GM21423 (cell line): ENCODE measurements around the gene STK24.

Experiments used
- ATAC-seq: cut with Tn5 transposase; IDR thresholded peaks from one replicate; pipeline ENCODE4 v1.9.1; 2021; ENCODE audit warnings: mild to moderate bottlenecking, moderate library complexity; ENCODE audit not compliant: unreplicated experiment

The STK24 gene

DNA sequence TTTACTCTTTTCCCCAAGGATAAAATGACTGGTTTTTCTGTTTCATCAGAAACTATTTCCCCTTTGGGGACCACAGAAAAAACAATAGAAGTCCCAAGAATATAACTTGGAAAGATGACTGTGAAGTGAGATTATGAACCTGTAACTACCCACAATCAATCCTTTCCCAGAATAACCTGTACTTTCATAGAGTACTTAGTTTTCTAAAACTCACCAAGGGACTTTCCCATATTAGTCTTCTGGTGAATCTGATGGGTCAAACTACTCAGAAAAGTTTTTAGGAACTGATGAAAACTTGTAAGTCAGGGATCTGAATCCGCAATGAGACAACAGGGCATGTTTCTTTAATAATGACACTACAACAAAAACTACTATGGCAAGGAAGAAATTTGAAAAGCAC is 62.6 kb downstream of the STK24 start:
- no peak for ATAC-seq

- ATAC-seq, result no peak
Observed at GRCh38 chr13:98513837-98514236, 63.1 kb downstream of the STK24 start.

DNA sequence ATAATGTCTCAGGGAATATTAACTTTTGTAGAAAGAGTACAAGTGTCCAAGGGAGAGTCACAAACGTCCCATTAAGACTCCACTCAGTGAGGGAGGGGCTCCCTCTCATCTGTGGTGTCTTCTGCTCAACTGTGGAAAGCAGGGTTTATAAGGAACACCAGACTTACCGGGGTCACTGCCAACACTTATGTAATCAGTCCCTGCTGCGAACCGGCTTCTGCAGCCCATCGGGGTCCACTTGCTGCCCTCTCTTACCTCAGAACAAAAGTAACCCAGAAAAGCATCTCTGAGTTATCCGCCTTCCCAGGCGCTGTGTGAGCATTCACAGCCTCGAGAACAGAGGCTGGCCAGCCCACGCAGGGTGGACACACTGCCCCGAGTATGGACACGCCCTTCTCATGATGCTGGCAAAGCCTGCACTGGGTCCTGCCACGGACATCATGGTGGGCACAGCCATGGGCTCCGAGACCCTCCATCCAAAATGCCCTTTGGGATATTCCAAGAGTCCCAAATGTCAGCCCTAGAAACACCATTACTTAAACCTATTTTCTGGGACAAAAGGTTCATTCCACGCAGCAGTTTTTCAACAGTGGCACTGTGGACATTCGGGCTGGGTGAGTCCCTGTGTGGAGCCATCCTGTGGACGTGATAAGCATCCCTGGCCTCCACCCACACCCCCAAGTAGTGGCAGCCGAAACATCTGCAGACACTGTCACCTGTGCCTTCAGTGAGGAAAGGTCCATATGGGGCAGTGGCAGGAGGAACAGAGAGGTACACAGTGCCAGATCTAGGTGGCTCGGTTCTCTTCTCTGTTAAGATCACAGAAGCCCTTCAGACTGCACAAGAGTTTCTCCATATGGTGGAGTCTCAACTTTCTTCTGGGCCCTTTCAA is 63.9 kb downstream of the STK24 start:
- no peak for ATAC-seq

GRCh38 chr13:98511435-98511834 is 65.5 kb downstream of the STK24 start:
- no peak for ATAC-seq

DNA sequence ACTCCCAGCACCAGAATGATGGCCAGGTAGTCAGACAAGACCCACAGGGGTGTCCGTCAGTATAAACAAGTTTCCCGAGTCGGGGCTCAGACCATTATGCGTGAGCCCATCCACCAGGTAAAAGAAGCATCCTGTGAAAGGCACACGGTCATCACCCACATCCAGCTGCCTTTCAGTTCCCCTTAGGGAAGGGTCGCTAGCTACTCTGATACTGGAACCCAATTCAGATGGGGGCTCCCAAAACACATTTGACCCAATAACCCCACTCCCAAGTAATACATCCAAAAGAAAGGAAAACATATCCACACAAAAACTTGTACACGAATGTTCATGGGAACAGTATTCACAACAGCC is 66.8 kb downstream of the STK24 start:
- no peak for ATAC-seq

DNA sequence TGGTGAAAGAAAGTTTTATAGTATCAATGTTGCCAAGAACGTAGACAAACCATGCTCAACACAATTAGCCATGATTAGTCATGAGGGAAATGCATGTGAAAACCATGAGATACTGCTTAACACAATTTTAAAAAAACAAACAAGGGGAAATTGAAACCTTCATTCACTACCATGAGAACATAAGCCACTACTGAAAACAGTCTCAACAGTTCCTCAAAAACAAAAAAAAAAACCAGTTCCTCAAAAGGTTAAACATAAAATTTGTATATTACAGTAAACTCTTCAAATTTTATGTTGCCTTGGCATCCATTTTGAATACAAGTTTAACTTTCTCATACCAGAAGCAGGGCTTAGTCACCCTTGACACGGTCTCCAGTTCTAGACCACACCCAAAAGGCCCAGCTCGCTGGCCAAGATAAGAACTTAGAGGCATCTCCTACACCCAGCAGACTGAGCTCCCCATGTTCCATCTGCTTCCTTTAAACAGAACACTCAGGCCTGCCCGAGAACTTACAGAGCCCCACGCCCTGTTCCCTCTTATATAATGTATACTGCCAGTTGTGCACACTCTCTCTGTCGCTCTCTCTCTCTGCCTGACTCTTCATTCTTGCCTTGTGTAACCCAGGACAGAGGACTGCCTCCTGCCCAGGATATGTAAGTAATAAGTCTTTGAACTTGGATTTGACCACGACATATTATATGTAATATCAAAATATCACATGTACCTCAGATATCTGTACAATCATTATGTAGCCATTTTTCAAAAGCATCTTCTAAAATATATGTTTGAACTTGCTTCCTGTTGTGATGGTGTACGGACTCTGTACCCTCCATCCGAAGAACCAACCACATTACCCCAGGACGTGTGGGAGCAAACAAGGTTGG is 67.4 kb downstream of the STK24 start:
- peak; percentile 46 for ATAC-seq

DNA sequence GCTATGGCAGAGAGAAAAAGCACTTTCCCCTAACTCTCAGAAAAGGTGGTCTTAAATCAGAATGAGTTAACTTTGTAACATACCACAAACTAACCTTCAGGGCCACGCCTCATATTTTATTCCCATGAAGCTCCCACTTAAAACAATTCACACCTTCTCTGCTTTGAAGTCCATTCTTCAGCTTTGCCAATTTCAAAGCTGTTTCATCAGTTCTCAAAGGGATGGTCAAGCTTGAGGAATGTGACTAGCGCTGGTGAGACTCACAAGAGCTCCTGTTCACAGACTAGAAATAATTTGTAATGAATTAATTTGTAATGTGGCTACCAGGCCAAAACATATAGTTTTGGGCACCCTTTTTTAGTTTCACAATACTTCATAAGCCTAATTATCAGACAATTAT is 68.2 kb downstream of the STK24 start:
- no peak for ATAC-seq

- no peak for ATAC-seq
Observed at GRCh38 chr13:98508280-98508679, 68.6 kb downstream of the STK24 start.

GRCh38 chr13:98507282-98507797 is 69.6 kb downstream of the STK24 start:
- no peak for ATAC-seq

DNA sequence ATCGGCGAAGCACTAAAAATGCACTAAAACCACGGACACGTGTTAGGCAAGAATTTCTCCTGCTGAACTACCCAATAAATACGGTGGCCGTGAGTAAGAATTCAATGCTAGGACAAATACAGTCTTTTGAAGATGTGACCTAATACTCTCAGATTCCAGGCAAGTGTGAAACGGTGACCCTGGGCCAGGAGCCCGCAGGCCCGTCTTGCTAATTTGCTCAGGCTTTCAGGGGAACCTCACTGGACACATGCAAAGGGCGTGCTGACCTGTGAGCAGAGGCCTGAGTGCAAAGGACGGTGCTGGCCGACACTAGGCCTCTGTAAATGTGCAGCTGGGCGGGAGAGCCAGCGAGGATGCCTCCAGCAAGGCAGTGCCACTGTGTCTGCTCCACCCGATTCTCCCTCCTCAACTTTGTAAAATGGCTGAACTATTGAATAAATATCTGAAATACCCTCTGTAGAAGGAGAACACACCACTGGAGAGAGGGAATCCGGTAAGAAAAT is 70.1 kb downstream of the STK24 start:
- ATAC-seq, result no peak

DNA sequence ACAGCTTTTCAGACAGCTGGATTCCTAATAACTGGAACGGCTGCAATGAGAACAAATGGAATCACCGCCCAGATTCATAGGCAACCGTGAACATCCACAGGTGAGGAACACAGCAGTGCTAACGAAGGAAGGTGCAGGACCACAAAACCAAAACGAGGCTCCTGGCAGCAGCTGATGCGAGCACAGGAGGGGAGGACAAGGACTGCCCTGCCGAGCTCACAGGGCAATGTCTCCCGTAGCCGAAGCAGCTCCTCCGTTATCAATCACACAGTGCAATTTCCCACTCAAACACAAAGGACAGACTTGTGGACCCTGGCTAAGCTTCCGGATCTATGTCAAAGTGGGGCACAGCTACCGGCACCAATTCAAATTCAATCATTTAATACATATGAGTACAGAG is 70.6 kb downstream of the STK24 start:
- no peak for ATAC-seq

DNA sequence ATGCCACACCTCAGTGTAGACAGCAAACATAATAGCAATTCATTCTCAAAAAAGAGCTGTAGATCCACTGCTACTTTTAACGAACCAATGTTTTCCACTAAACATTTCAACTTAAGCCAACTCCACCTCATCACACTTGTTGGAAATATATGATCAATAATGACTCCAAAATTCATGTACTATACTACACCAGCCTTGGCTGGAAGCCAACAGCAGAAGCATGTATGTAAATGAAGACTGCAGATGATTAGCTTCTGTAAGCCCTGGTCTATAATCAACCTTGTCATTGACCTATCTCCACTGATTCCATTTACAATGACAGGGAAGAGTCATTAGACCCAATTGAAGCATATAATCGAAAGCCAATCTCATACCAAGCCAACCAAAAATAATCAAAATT is 71.7 kb downstream of the STK24 start:
- ATAC-seq, result no peak

GRCh38 chr13:98504371-98504963 is 72.4 kb downstream of the STK24 start:
- peak; percentile 54 for ATAC-seq

DNA sequence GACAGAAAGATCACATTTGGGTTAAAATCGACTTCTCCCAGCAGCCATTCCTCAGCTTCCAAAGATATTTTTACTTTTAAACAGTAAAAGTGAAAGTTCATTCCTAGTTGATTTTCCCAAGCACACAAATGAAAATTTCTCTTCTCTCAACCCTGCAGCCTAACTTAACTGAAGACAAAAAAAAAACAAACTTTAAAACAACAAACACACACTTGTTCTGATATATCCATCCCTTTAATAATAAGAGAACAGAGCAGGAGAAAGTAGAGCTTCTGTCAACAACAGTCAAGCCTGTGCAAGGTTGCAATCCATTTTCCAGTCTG is 72.9 kb downstream of the STK24 start:
- ATAC-seq, result no peak

GRCh38 chr13:98503175-98504028 is 73.5 kb downstream of the STK24 start:
- no peak for ATAC-seq

DNA sequence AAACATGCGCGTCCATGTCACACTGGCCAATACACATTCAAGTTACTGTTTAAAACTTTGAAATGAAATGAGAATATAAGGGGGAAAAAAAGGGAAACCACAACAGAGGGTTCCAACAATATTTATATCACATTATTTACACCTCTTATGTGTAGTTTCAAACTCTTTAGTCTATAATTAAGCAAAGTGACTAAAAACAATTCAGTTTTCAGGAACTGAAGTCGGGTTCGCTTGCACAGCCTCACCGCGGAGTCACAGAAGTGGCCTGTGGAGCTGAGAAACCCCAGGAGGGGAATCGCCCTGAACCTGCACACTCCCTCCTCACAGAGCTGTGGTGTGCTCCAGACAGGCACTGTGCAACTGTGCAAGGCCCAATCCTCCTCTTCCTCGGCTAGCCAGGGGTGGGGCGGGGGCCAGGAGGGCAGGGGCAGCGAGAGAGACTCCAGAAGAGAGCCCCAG is 75.9 kb downstream of the STK24 start:
- peak; percentile 73 for ATAC-seq

GRCh38 chr13:98496966-98497365 is 79.9 kb downstream of the STK24 start:
- ATAC-seq, result no peak

GRCh38 chr13:98496479-98496791 is 80.5 kb downstream of the STK24 start:
- no peak for ATAC-seq

GRCh38 chr13:98495627-98496478 is 81.1 kb downstream of the STK24 start:
- ATAC-seq, result no peak

DNA sequence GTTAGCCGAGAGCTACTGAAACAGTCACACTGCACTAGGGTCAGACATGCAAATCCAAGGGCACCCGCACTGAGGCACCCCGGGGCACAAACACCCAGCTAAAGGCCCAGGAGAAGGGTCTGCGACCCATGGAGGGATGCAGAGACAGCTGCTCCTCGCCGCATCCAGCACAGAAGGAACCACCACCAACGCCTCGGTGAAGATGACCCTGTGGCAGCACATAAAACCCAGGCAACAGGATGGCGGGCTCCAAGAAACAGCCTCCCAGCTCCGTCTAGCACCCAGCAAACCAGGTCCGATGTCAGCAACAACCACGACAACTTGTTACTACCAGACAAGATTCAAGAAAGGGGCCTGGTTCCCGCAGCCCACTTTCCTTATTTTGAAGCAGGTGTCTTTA is 82.1 kb downstream of the STK24 start:
- ATAC-seq, result no peak
